ENCODE measurements around the gene TSPAN31. TPM values are rescaled to one million over a fixed set of nuclear protein-coding genes. Genes with fewer than 3 reads are reported as not detected.

The TSPAN31 gene
- total and polyA plus RNA-seq, 9 of the 15 experiments (the other 6 are each of a cell fraction or from before 2014, with no cell fraction given) = 11.3 to 26.4 (median 14.3) TPM

DNA sequence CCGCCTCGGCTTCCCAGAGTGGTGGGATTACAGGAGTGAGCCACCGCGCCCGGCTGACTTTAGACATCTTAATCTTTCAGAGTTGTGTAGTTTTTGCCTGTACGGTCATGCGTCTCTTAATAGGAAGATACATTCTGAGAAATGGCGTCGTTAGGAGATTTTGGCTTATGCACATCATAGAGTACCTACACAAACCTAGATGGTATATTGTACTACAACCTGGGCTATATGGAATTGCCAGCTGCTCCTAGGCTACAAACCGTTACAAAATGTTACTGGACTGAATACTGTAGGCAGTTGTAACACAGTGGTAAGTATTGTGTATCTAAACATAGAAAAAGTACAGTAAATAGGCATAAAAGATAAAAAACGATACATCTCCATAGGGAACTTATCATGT, 39.0 kb downstream of the TSPAN31 start (continued):
- TF ChIP-seq, protein P1, sequence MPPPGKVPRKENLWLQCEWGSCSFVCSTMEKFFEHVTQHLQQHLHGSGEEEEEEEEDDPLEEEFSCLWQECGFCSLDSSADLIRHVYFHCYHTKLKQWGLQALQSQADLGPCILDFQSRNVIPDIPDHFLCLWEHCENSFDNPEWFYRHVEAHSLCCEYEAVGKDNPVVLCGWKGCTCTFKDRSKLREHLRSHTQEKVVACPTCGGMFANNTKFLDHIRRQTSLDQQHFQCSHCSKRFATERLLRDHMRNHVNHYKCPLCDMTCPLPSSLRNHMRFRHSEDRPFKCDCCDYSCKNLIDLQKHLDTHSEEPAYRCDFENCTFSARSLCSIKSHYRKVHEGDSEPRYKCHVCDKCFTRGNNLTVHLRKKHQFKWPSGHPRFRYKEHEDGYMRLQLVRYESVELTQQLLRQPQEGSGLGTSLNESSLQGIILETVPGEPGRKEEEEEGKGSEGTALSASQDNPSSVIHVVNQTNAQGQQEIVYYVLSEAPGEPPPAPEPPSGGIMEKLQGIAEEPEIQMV (tag; conservative IDR thresholded peaks at IDR 0.05; ENCODE audit: low read depth) = no peak
- TF ChIP-seq IRF2 (CRISPR knock-in tag; IDR thresholded peaks at IDR 0.05) (no peak), ZNF507 (tag; conservative IDR thresholded peaks at IDR 0.05) (no peak), ARHGAP35 (IDR thresholded peaks at IDR 0.05; ENCODE audit: partially characterized antibody) (no peak), SMARCA5 (IDR thresholded peaks at IDR 0.05) (no peak), ZNF224 (CRISPR knock-in tag; IDR thresholded peaks at IDR 0.05) (no peak), DDX20 (tag; IDR thresholded peaks at IDR 0.05; ENCODE audit: low read depth) (no peak), CBFA2T2 (conservative IDR thresholded peaks at IDR 0.05) (no peak), SOX6 (IDR thresholded peaks at IDR 0.05) (no peak), ZBTB8A (IDR thresholded peaks at IDR 0.05; ENCODE audit: partially characterized antibody) (no peak)
- TF ChIP-seq, protein P2, sequence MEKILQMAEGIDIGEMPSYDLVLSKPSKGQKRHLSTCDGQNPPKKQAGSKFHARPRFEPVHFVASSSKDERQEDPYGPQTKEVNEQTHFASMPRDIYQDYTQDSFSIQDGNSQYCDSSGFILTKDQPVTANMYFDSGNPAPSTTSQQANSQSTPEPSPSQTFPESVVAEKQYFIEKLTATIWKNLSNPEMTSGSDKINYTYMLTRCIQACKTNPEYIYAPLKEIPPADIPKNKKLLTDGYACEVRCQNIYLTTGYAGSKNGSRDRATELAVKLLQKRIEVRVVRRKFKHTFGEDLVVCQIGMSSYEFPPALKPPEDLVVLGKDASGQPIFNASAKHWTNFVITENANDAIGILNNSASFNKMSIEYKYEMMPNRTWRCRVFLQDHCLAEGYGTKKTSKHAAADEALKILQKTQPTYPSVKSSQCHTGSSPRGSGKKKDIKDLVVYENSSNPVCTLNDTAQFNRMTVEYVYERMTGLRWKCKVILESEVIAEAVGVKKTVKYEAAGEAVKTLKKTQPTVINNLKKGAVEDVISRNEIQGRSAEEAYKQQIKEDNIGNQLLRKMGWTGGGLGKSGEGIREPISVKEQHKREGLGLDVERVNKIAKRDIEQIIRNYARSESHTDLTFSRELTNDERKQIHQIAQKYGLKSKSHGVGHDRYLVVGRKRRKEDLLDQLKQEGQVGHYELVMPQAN (IDR thresholded peaks at IDR 0.05; ENCODE audit: borderline replicate concordance) = no peak
- TF ChIP-seq, protein P3, sequence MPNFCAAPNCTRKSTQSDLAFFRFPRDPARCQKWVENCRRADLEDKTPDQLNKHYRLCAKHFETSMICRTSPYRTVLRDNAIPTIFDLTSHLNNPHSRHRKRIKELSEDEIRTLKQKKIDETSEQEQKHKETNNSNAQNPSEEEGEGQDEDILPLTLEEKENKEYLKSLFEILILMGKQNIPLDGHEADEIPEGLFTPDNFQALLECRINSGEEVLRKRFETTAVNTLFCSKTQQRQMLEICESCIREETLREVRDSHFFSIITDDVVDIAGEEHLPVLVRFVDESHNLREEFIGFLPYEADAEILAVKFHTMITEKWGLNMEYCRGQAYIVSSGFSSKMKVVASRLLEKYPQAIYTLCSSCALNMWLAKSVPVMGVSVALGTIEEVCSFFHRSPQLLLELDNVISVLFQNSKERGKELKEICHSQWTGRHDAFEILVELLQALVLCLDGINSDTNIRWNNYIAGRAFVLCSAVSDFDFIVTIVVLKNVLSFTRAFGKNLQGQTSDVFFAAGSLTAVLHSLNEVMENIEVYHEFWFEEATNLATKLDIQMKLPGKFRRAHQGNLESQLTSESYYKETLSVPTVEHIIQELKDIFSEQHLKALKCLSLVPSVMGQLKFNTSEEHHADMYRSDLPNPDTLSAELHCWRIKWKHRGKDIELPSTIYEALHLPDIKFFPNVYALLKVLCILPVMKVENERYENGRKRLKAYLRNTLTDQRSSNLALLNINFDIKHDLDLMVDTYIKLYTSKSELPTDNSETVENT (CRISPR knock-in tag; IDR thresholded peaks at IDR 0.05) = no peak

Data from K562 (cell line).